ENCODE measurements around the gene MPC2. TPM values are rescaled to one million over a fixed set of nuclear protein-coding genes. Genes with fewer than 3 reads are reported as not detected.

Gene MPC2
- polyA plus RNA-seq, 4 donors: 140 to 208 (median 170) TPM

- no peak for DNase-seq
- 76 to 93% (median 83%) methylated on average over 3 of the region's 3 CpGs for WGBS, 3 donors
- FAIRE-seq: no peak
These were observed 31.7 kb upstream of the MPC2 start for GRCh38 chr1:167968569-167968968.

DNA sequence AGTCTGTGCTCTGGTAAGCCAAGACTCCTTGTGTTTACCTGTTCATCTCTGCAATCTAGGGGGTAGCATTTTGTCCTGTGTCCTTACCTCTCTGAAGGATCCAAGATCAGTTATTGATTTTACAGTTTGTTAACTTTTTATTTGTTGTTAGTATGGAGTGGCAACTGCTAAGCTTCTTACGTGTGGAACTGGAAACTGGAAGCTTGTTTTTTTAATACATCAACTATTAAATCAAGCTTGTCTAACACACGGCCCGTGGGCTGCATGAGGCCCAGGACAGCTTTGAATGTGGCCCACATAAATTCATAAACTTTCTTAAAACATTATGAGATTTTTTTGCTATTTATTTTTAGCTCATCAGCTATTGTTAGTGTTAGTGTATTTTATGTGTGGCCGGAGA lies 29.2 kb upstream of the MPC2 start:
- Histone ChIP-seq H3K4me3 (ENCODE audit: low read depth in 1 of 3, low read length in 3 of 3) (no peak overlapping the region), H3K27ac (ENCODE audit: low read depth in 1 of 3, low read length in 2 of 3) (no peak overlapping the region), H3K36me3 (ENCODE audit: control insufficient read depth in 3 of 3, insufficient read depth in 2 of 3, low read depth in 1 of 3, low read length in 3 of 3) (peaks cover 0 to 19% (median 0%) of the 10 kb centered on the region in 3 donors), H3K9me3 (ENCODE audit: control insufficient read depth in 2 of 2, insufficient read depth in 1 of 2, low read depth in 1 of 2, low read length in 1 of 2) (no peaks in the 10 kb centered on the region), H3K4me1 (ENCODE audit: control insufficient read depth in 3 of 3, insufficient read depth in 2 of 3, low read depth in 1 of 3, low read length in 2 of 3) (no peaks in the 10 kb centered on the region), H3K27me3 (ENCODE audit: control insufficient read depth in 3 of 3, insufficient read depth in 3 of 3, low read length in 3 of 3) (no peaks in the 10 kb centered on the region)
- WGBS, 3 donors: 44 to 55% (median 52%) methylated on average over 4 of the region's 4 CpGs
- DNase-seq (no peak), FAIRE-seq (no peak)

More at GRCh38 chr1:167968569-167968968, 31.7 kb upstream of the MPC2 start:
- no peak overlapping the region for H3K4me3 ChIP-seq (ENCODE audit: low read depth in 1 of 3, low read length in 3 of 3)
- H3K27ac ChIP-seq (ENCODE audit: low read depth in 1 of 3, low read length in 2 of 3): no peak overlapping the region
- no peaks in the 10 kb centered on the region for H3K9me3 ChIP-seq (ENCODE audit: control insufficient read depth in 2 of 2, insufficient read depth in 1 of 2, low read depth in 1 of 2, low read length in 1 of 2)
- H3K4me1 ChIP-seq (ENCODE audit: control insufficient read depth in 3 of 3, insufficient read depth in 2 of 3, low read depth in 1 of 3, low read length in 2 of 3): no peaks in the 10 kb centered on the region
- H3K27me3 ChIP-seq (ENCODE audit: control insufficient read depth in 3 of 3, insufficient read depth in 3 of 3, low read length in 3 of 3): no peaks in the 10 kb centered on the region
- H3K36me3 ChIP-seq (ENCODE audit: control insufficient read depth in 3 of 3, insufficient read depth in 2 of 3, low read depth in 1 of 3, low read length in 3 of 3): peaks cover 0 to 19% (median 0%) of the 10 kb centered on the region in 3 donors

DNA sequence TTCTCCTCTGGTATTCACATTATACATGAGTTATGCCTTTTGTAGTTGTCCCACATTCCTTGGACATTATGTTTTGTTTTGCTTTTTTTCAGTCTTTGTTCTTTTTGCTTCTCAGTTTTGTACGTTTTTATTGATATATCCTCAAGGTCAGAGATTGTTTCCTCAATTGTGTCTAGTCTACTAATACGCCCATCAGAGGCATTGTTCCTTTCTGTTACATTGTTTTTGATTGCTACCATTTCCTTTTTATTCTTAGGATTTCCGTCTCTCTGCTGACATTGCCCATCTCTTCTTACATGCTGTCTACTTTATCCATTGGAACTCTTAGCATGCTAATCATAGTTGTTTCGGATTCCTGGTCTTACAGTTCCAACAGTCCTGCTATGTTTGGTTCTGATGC lies 27.8 kb upstream of the MPC2 start:
- Histone ChIP-seq H3K27ac (ENCODE audit: low read depth in 1 of 3, low read length in 2 of 3) (no peak overlapping the region), H3K4me3 (ENCODE audit: low read depth in 1 of 3, low read length in 3 of 3) (no peak overlapping the region), H3K27me3 (ENCODE audit: control insufficient read depth in 3 of 3, insufficient read depth in 3 of 3, low read length in 3 of 3) (no peaks in the 10 kb centered on the region), H3K36me3 (ENCODE audit: control insufficient read depth in 3 of 3, insufficient read depth in 2 of 3, low read depth in 1 of 3, low read length in 3 of 3) (peaks cover 0 to 13% (median 0%) of the 10 kb centered on the region in 3 donors), H3K9me3 (ENCODE audit: control insufficient read depth in 2 of 2, insufficient read depth in 1 of 2, low read depth in 1 of 2, low read length in 1 of 2) (no peaks in the 10 kb centered on the region), H3K4me1 (ENCODE audit: control insufficient read depth in 3 of 3, insufficient read depth in 2 of 3, low read depth in 1 of 3, low read length in 2 of 3) (no peaks in the 10 kb centered on the region)
- 85 to 90% (median 90%) methylated on average over 4 of the region's 4 CpGs for WGBS, 3 donors
- DNase-seq (no peak), FAIRE-seq (no peak)

GRCh38 chr1:167957710-167958109 lies 20.8 kb upstream of the MPC2 start:
- Histone ChIP-seq H3K9me3 (ENCODE audit: control insufficient read depth in 2 of 2, insufficient read depth in 1 of 2, low read depth in 1 of 2, low read length in 1 of 2) (no peaks in the 10 kb centered on the region), H3K27me3 (ENCODE audit: control insufficient read depth in 3 of 3, insufficient read depth in 3 of 3, low read length in 3 of 3) (no peaks in the 10 kb centered on the region), H3K4me3 (ENCODE audit: low read depth in 1 of 3, low read length in 3 of 3) (no peak overlapping the region), H3K36me3 (ENCODE audit: control insufficient read depth in 3 of 3, insufficient read depth in 2 of 3, low read depth in 1 of 3, low read length in 3 of 3) (peaks cover 0 to 17% (median 0%) of the 10 kb centered on the region in 3 donors), H3K4me1 (ENCODE audit: control insufficient read depth in 3 of 3, insufficient read depth in 2 of 3, low read depth in 1 of 3, low read length in 2 of 3) (no peaks in the 10 kb centered on the region), H3K27ac (ENCODE audit: low read depth in 1 of 3, low read length in 2 of 3) (no peak overlapping the region)
- DNase-seq (no peak), FAIRE-seq (no peak)

DNA sequence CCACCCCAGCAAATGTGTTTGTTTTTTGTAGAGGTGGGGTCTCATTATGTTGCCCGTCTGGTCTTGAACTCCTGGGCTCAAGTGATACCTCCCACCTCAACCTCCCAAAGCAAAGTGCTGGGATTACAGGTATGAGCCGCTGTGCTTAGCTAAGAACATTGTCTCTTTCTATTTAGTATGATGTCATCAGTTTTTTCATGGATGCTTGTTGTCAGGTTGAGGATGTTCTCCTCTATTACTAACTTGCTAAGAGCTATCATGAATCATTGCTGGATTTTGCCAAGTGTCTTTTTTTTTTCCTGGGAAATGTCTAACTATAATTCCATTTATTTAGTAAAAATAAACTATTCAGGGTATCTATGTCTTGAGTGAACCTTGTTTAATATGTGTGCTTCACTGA lies 19.0 kb upstream of the MPC2 start:
- Histone ChIP-seq H3K27ac (ENCODE audit: low read depth in 1 of 3, low read length in 2 of 3) (no peak overlapping the region), H3K27me3 (ENCODE audit: control insufficient read depth in 3 of 3, insufficient read depth in 3 of 3, low read length in 3 of 3) (no peaks in the 10 kb centered on the region), H3K4me3 (ENCODE audit: low read depth in 1 of 3, low read length in 3 of 3) (no peak overlapping the region), H3K4me1 (ENCODE audit: control insufficient read depth in 3 of 3, insufficient read depth in 2 of 3, low read depth in 1 of 3, low read length in 2 of 3) (no peaks in the 10 kb centered on the region), H3K36me3 (ENCODE audit: control insufficient read depth in 3 of 3, insufficient read depth in 2 of 3, low read depth in 1 of 3, low read length in 3 of 3) (peaks cover 0 to 21% (median 0%) of the 10 kb centered on the region in 3 donors), H3K9me3 (ENCODE audit: control insufficient read depth in 2 of 2, insufficient read depth in 1 of 2, low read depth in 1 of 2, low read length in 1 of 2) (no peaks in the 10 kb centered on the region)
- no peak for DNase-seq
- WGBS, 3 donors: 94 to 98% (median 97%) methylated on average over 2 of the region's 2 CpGs
- FAIRE-seq: no peak

- WGBS, 3 donors: 38 to 53% (median 46%) methylated on average over 1 of the region's 1 CpG
- Histone ChIP-seq H3K4me3 (ENCODE audit: low read depth in 1 of 3, low read length in 3 of 3) (no peak overlapping the region), H3K9me3 (ENCODE audit: control insufficient read depth in 2 of 2, insufficient read depth in 1 of 2, low read depth in 1 of 2, low read length in 1 of 2) (no peaks in the 10 kb centered on the region), H3K36me3 (ENCODE audit: control insufficient read depth in 3 of 3, insufficient read depth in 2 of 3, low read depth in 1 of 3, low read length in 3 of 3) (peaks cover 0 to 18% (median 0%) of the 10 kb centered on the region in 3 donors), H3K27ac (ENCODE audit: low read depth in 1 of 3, low read length in 2 of 3) (no peak overlapping the region), H3K27me3 (ENCODE audit: control insufficient read depth in 3 of 3, insufficient read depth in 3 of 3, low read length in 3 of 3) (no peaks in the 10 kb centered on the region), H3K4me1 (ENCODE audit: control insufficient read depth in 3 of 3, insufficient read depth in 2 of 3, low read depth in 1 of 3, low read length in 2 of 3) (peaks cover 0 to 6% (median 3%) of the 10 kb centered on the region in 3 donors)
- no peak for FAIRE-seq
- DNase-seq: no peak
These were observed 13.7 kb upstream of the MPC2 start for GRCh38 chr1:167950569-167950968.

- DNase-seq: no peak
- H3K27me3 ChIP-seq (ENCODE audit: control insufficient read depth in 3 of 3, insufficient read depth in 3 of 3, low read length in 3 of 3): no peaks in the 10 kb centered on the region
- H3K9me3 ChIP-seq (ENCODE audit: control insufficient read depth in 2 of 2, insufficient read depth in 1 of 2, low read depth in 1 of 2, low read length in 1 of 2): no peaks in the 10 kb centered on the region
- FAIRE-seq: no peak
- no peak overlapping the region for H3K27ac ChIP-seq (ENCODE audit: low read depth in 1 of 3, low read length in 2 of 3)
- H3K4me3 ChIP-seq (ENCODE audit: low read depth in 1 of 3, low read length in 3 of 3): no peak overlapping the region
- 58 to 84% (median 71%) methylated on average over 3 of the region's 3 CpGs for WGBS, 3 donors
- peaks cover 0 to 17% (median 0%) of the 10 kb centered on the region in 3 donors for H3K36me3 ChIP-seq (ENCODE audit: control insufficient read depth in 3 of 3, insufficient read depth in 2 of 3, low read depth in 1 of 3, low read length in 3 of 3)
- H3K4me1 ChIP-seq (ENCODE audit: control insufficient read depth in 3 of 3, insufficient read depth in 2 of 3, low read depth in 1 of 3, low read length in 2 of 3): peaks cover 0 to 6% (median 3%) of the 10 kb centered on the region in 3 donors
These were observed 12.9 kb upstream of the MPC2 start for GRCh38 chr1:167949785-167950184.

- Histone ChIP-seq H3K4me1 (ENCODE audit: control insufficient read depth in 3 of 3, insufficient read depth in 2 of 3, low read depth in 1 of 3, low read length in 2 of 3) (peaks cover 0 to 6% (median 3%) of the 10 kb centered on the region in 3 donors), H3K27ac (ENCODE audit: low read depth in 1 of 3, low read length in 2 of 3) (no peak overlapping the region), H3K27me3 (ENCODE audit: control insufficient read depth in 3 of 3, insufficient read depth in 3 of 3, low read length in 3 of 3) (no peaks in the 10 kb centered on the region), H3K9me3 (ENCODE audit: control insufficient read depth in 2 of 2, insufficient read depth in 1 of 2, low read depth in 1 of 2, low read length in 1 of 2) (peaks cover 0 to 4% of the 10 kb centered on the region in 2 donors), H3K4me3 (ENCODE audit: low read depth in 1 of 3, low read length in 3 of 3) (no peak overlapping the region), H3K36me3 (ENCODE audit: control insufficient read depth in 3 of 3, insufficient read depth in 2 of 3, low read depth in 1 of 3, low read length in 3 of 3) (peaks cover 0 to 7% (median 0%) of the 10 kb centered on the region in 3 donors)
- 37 to 74% (median 67%) methylated on average over 2 of the region's 2 CpGs for WGBS, 3 donors
- DNase-seq: no peak
- FAIRE-seq: no peak
These were observed 10.9 kb upstream of the MPC2 start for GRCh38 chr1:167947733-167948132.

DNA sequence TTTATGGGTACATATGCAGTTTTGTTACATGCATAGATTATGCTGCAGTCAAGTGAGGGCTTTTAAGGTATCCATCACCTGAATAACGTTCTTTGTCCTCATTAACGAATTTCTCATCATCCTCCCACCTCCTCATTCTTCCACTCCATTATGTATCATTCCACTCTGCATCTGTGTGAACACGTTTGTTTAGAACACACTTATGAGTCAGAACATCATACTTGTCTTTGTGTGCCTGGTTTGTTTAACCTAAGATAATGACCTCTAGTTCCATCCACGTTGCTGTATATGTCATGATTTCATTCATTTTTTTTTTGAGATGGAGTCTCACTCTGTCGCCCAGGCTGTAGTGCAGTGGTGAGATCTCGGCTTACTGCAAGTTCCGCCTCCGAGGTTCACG lies 6.7 kb upstream of the MPC2 start:
- no peak overlapping the region for H3K27ac ChIP-seq (ENCODE audit: low read depth in 1 of 3, low read length in 2 of 3)
- peaks cover 0 to 3% (median 3%) of the 10 kb centered on the region in 3 donors for H3K4me1 ChIP-seq (ENCODE audit: control insufficient read depth in 3 of 3, insufficient read depth in 2 of 3, low read depth in 1 of 3, low read length in 2 of 3)
- no peak for FAIRE-seq

More for the DNA sequence above, 6.7 kb upstream of the MPC2 start:
- H3K27me3 ChIP-seq (ENCODE audit: control insufficient read depth in 3 of 3, insufficient read depth in 3 of 3, low read length in 3 of 3): no peaks in the 10 kb centered on the region
- WGBS, 3 donors: 89 to 93% (median 91%) methylated on average over 9 of the region's 9 CpGs
- H3K4me3 ChIP-seq (ENCODE audit: low read depth in 1 of 3, low read length in 3 of 3): no peak overlapping the region
- DNase-seq: no peak
- H3K9me3 ChIP-seq (ENCODE audit: control insufficient read depth in 2 of 2, insufficient read depth in 1 of 2, low read depth in 1 of 2, low read length in 1 of 2): peaks cover 0 to 4% of the 10 kb centered on the region in 2 donors
- H3K36me3 ChIP-seq (ENCODE audit: control insufficient read depth in 3 of 3, insufficient read depth in 2 of 3, low read depth in 1 of 3, low read length in 3 of 3): peaks cover 0 to 7% (median 0%) of the 10 kb centered on the region in 3 donors
